Nephron (organoid): ENCODE results near the gene APOBEC2.

Source experiments
- H3K27ac Mint-ChIP-seq, 3 experiments: 2 replicates each; pipeline ENCODE4 v1.8.0; 2020; ENCODE audit warnings: mixed read lengths in 3 of 3, mild to moderate bottlenecking in 2 of 3, moderate library complexity in 1 of 3
- H3K27me3 Mint-ChIP-seq: 2 replicates; pipeline ENCODE4 v1.8.0; 2021; ENCODE audit warnings: low read depth, mild to moderate bottlenecking, moderate library complexity, mixed read lengths
- H3K36me3 Mint-ChIP-seq: 2 replicates; pipeline ENCODE4 v1.8.0; 2020; ENCODE audit warnings: low read depth, mixed read lengths
- H3K4me1 Mint-ChIP-seq: 2 replicates; pipeline ENCODE4 v1.8.0; 2020; ENCODE audit warnings: mixed read lengths
- H3K4me3 Mint-ChIP-seq, 3 experiments: 2 replicates each; pipeline ENCODE4 v1.8.0; 2020; ENCODE audit warnings: mild to moderate bottlenecking in 3 of 3, mixed read lengths in 3 of 3, moderate library complexity in 2 of 3
- H3K9me3 Mint-ChIP-seq: 2 replicates; pipeline ENCODE4 v1.8.0; 2020; ENCODE audit warnings: mixed read lengths
- CTCF ChIP-seq, 3 experiments: fragments of 200-600 bp; sonication (generic); IDR thresholded peaks; one replicate each; pipeline ENCODE4 v1.5.0; 2021; ENCODE audit warnings: antibody characterized with exemption in 3 of 3; ENCODE audit not compliant: unreplicated experiment in 3 of 3

The APOBEC2 gene

GRCh38 chr6:41023114-41023513 is 29.9 kb upstream of the APOBEC2 start:
- Mint-ChIP-seq H3K9me3 (no peaks in the 10 kb centered on the region), H3K4me3 (no peak overlapping the region), H3K4me1 (peaks cover 18% of the 10 kb centered on the region), H3K36me3 (peaks cover 13% of the 10 kb centered on the region), H3K27ac (peak overlapping the region in 2 of 3 experiments; percentile 14 to 16), H3K27me3 (no peaks in the 10 kb centered on the region)
- TF ChIP-seq CTCF (IDR thresholded peaks at IDR 0.05; ENCODE audit: unreplicated experiment in 3 of 3): no peak

GRCh38 chr6:41025966-41026530 is 27.0 kb upstream of the APOBEC2 start:
- Mint-ChIP-seq H3K4me3 (peak overlapping the region; percentile 74 to 78 (median 75)), H3K4me1 (peaks cover 29% of the 10 kb centered on the region), H3K36me3 (peaks cover 8% of the 10 kb centered on the region), H3K27ac (peak overlapping the region; percentile 47 to 62 (median 62)), H3K27me3 (no peaks in the 10 kb centered on the region), H3K9me3 (no peaks in the 10 kb centered on the region)
- no peak for TF ChIP-seq CTCF (IDR thresholded peaks at IDR 0.05; ENCODE audit: unreplicated experiment in 3 of 3)

GRCh38 chr6:41027241-41027640 is 25.8 kb upstream of the APOBEC2 start:
- TF ChIP-seq CTCF (IDR thresholded peaks at IDR 0.05; ENCODE audit: unreplicated experiment in 3 of 3): no peak
- peaks cover 30% of the 10 kb centered on the region for H3K4me1 Mint-ChIP-seq
- H3K27ac Mint-ChIP-seq: peak overlapping the region; percentile 79 to 92 (median 86)
- peaks cover 8% of the 10 kb centered on the region for H3K36me3 Mint-ChIP-seq
- H3K4me3 Mint-ChIP-seq: peak overlapping the region; percentile 84 to 86 (median 84)
- H3K9me3 Mint-ChIP-seq: no peaks in the 10 kb centered on the region
- no peaks in the 10 kb centered on the region for H3K27me3 Mint-ChIP-seq

- peak; percentile 98 to 100 (median 100) for TF ChIP-seq CTCF (IDR thresholded peaks at IDR 0.05; ENCODE audit: unreplicated experiment in 3 of 3)
- Mint-ChIP-seq H3K4me1 (peaks cover 30% of the 10 kb centered on the region), H3K27me3 (no peaks in the 10 kb centered on the region), H3K27ac (peak overlapping the region; percentile 79 to 92 (median 86)), H3K9me3 (no peaks in the 10 kb centered on the region), H3K4me3 (peak overlapping the region; percentile 84 to 86 (median 84)), H3K36me3 (peaks cover 8% of the 10 kb centered on the region)
These were observed 25.0 kb upstream of the APOBEC2 start for GRCh38 chr6:41027799-41028560.

GRCh38 chr6:41028561-41029412 is 24.2 kb upstream of the APOBEC2 start:
- Mint-ChIP-seq H3K4me3 (peak overlapping the region; percentile 68 to 84 (median 73)), H3K9me3 (no peaks in the 10 kb centered on the region), H3K36me3 (peaks cover 11% of the 10 kb centered on the region), H3K4me1 (peaks cover 30% of the 10 kb centered on the region), H3K27ac (peak overlapping the region; percentile 39 to 92 (median 65)), H3K27me3 (no peaks in the 10 kb centered on the region)
- no peak for TF ChIP-seq CTCF (IDR thresholded peaks at IDR 0.05; ENCODE audit: unreplicated experiment in 3 of 3)
